H1 (cell line): ENCODE data around the gene LDB1. TPM values are rescaled to one million over a fixed set of nuclear protein-coding genes. Genes with fewer than 3 reads are reported as not detected.

Source experiments
- CTCF ChIA-PET: fragments of 300-600 bp; sonication (Branson Sonifier 250); formaldehyde crosslinking; loops from one replicate; lab custom pipeline; 2021; ENCODE audit not compliant: partially characterized antibody; lab: Charles Lee
- POLR2A ChIA-PET: fragments of 300-600 bp; sonication (Branson Sonifier 250); formaldehyde crosslinking; loops from one replicate; lab custom pipeline; 2021; ENCODE audit warnings: inconsistent platforms; ENCODE audit not compliant: partially characterized antibody; lab: Charles Lee
- DNase-seq, 2 experiments: peaks; one replicate each; pipeline versions ENCODE4 v3.0.0 to v3.0.0-alpha.2; 2010 to 2022; ENCODE audit warnings: low spot score in 2 of 2, low read depth in 1 of 2, mixed read lengths in 1 of 2
- FAIRE-seq: peaks from 2 replicates; lab custom pipeline; 2011; peaks lifted over from hg19 to GRCh38; lab: Jason Lieb, UNC
- H2AFZ ChIP-seq: 2 replicates; pipeline ENCODE4 v1.8.1; 2012; ENCODE audit warnings: low read length, inconsistent platforms
- H2AK5ac ChIP-seq: 2 replicates; pipeline ENCODE4 v1.6.1; 2013; ENCODE audit warnings: low read depth, low read length
- H2BK120ac ChIP-seq: replicated peaks from 2 replicates; pipeline ENCODE3; 2013; ENCODE audit warnings: low read depth, low read length, inconsistent platforms
- H2BK12ac ChIP-seq: 2 replicates; pipeline ENCODE4 v1.6.1; 2013; ENCODE audit warnings: low read depth, low read length
- H2BK15ac ChIP-seq: 2 replicates; pipeline ENCODE4 v1.6.1; 2013; ENCODE audit warnings: low read length
- H2BK20ac ChIP-seq: 2 replicates; pipeline ENCODE4 v1.6.1; 2013; ENCODE audit warnings: low read length
- H2BK5ac ChIP-seq: 2 replicates; pipeline ENCODE4 v1.6.1; 2013; ENCODE audit warnings: low read depth, low read length
- H3K14ac ChIP-seq: 2 replicates; pipeline ENCODE4 v1.6.1; 2013; ENCODE audit warnings: inconsistent platforms; ENCODE audit not compliant: insufficient read length
- H3K18ac ChIP-seq: 2 replicates; pipeline ENCODE4 v1.6.1; 2013; ENCODE audit warnings: low read length; ENCODE audit errors: extremely low read depth
- H3K23ac ChIP-seq: 2 replicates; pipeline ENCODE4 v1.6.1; 2013; ENCODE audit warnings: inconsistent platforms; ENCODE audit not compliant: insufficient read length
- H3K23me2 ChIP-seq: 2 replicates; pipeline ENCODE4 v1.6.1; 2013; ENCODE audit warnings: low read depth, low read length
- H3K27ac ChIP-seq: 2 replicates; pipeline ENCODE4 v1.6.1; 2011; ENCODE audit warnings: low read depth, low read length, inconsistent platforms
- H3K27me3 ChIP-seq, 4 experiments: replicated peaks in 1 of 4; 1 replicate in 1 of 4; 2 replicates in 3 of 4; pipeline versions ENCODE4 v1.6.1 to v1.8.1; 2011 to 2013; ENCODE audit warnings: low read length in 3 of 4, mild to moderate bottlenecking in 3 of 4, inconsistent platforms in 2 of 4, mixed read lengths in 2 of 4, moderate library complexity in 1 of 4; ENCODE audit not compliant: control insufficient read depth in 3 of 4, insufficient read depth in 3 of 4; ENCODE audit errors: extremely low read depth in 1 of 4
- H3K36me3 ChIP-seq, 4 experiments: 2 replicates each; pipeline versions ENCODE4 v1.6.1 to v1.8.1; 2011 to 2013; ENCODE audit warnings: mild to moderate bottlenecking in 4 of 4, low read length in 3 of 4, moderate library complexity in 2 of 4, control low read depth in 1 of 4, inconsistent platforms in 1 of 4; ENCODE audit not compliant: insufficient read depth in 4 of 4, control insufficient read depth in 2 of 4
- H3K4ac ChIP-seq: replicated peaks from 2 replicates; pipeline ENCODE3; 2013; ENCODE audit warnings: low read length, low read depth, mixed read lengths, inconsistent platforms; ENCODE audit not compliant: insufficient read length
- H3K4me1 ChIP-seq, 4 experiments: replicated peaks in 1 of 4; 1 replicate in 1 of 4; 2 replicates in 3 of 4; pipeline versions ENCODE4 v1.6.1 to v1.8.1; 2011 to 2013; ENCODE audit warnings: low read length in 3 of 4, inconsistent platforms in 2 of 4, mixed read lengths in 1 of 4; ENCODE audit not compliant: insufficient read depth in 4 of 4, control insufficient read depth in 3 of 4
- H3K4me2 ChIP-seq, 2 experiments: 2 replicates each; pipeline versions ENCODE4 v1.6.1 to v1.8.1; 2011 to 2013; ENCODE audit warnings: low read depth in 2 of 2, low read length in 2 of 2, control low read depth in 1 of 2, inconsistent platforms in 1 of 2, mild to moderate bottlenecking in 1 of 2; ENCODE audit not compliant: insufficient read depth in 1 of 2
- H3K4me3 ChIP-seq, 4 experiments: fragments of 200-600, 300-600 bp in 1 of 4; sonication (generic), shearing (Covaris generic), sonication (Bioruptor Twin) in 1 of 4; 2 replicates each; pipeline versions ENCODE4 v1.5.1 to v1.8.1; 2011 to 2016; ENCODE audit warnings: low read length in 4 of 4, low read depth in 3 of 4, control low read depth in 2 of 4, inconsistent platforms in 2 of 4, mild to moderate bottlenecking in 2 of 4, mixed read lengths in 1 of 4, moderate library complexity in 1 of 4; ENCODE audit not compliant: insufficient read depth in 2 of 4; ENCODE audit errors: extremely low read depth in 1 of 4
- H3K56ac ChIP-seq: replicated peaks from 2 replicates; pipeline ENCODE3; 2013; ENCODE audit warnings: low read depth, mild to moderate bottlenecking, mixed read lengths, low read length, inconsistent platforms; ENCODE audit not compliant: insufficient read length
- H3K79me1 ChIP-seq: 2 replicates; pipeline ENCODE4 v1.6.1; 2013; ENCODE audit warnings: low read depth, low read length, control low read depth
- H3K79me2 ChIP-seq, 2 experiments: 2 replicates each; pipeline versions ENCODE4 v1.6.1 to v1.8.1; 2012 to 2013; ENCODE audit warnings: low read length in 2 of 2, mild to moderate bottlenecking in 2 of 2, inconsistent platforms in 1 of 2; ENCODE audit not compliant: insufficient read depth in 2 of 2, control insufficient read depth in 1 of 2
- H3K9ac ChIP-seq, 4 experiments: replicated peaks in 1 of 4; 1 replicate in 1 of 4; 2 replicates in 3 of 4; pipeline versions ENCODE4 v1.6.1 to v1.8.1; 2011 to 2013; ENCODE audit warnings: low read depth in 3 of 4, low read length in 3 of 4, control low read depth in 2 of 4, mild to moderate bottlenecking in 2 of 4, moderate library complexity in 2 of 4, inconsistent platforms in 1 of 4; ENCODE audit errors: extremely low read depth in 1 of 4
- H3K9me3 ChIP-seq, 2 experiments: 2 replicates each; pipeline versions ENCODE4 v1.6.1 to v1.8.1; 2012 to 2013; ENCODE audit warnings: mild to moderate bottlenecking in 2 of 2, moderate library complexity in 2 of 2, control low read depth in 1 of 2, inconsistent platforms in 1 of 2, low read depth in 1 of 2, low read length in 1 of 2, mixed read lengths in 1 of 2; ENCODE audit not compliant: insufficient read depth in 2 of 2
- H4K20me1 ChIP-seq, 2 experiments: replicated peaks in 1 of 2; 2 replicates each; pipeline versions ENCODE3 to v1.8.1; 2011 to 2013; ENCODE audit warnings: inconsistent platforms in 2 of 2, low read length in 2 of 2, mild to moderate bottlenecking in 1 of 2; ENCODE audit not compliant: insufficient read depth in 2 of 2, control insufficient read depth in 1 of 2
- H4K5ac ChIP-seq: 2 replicates; pipeline ENCODE4 v1.6.1; 2013; ENCODE audit warnings: low read length, low read depth, mixed read lengths, inconsistent platforms; ENCODE audit not compliant: insufficient read length
- H4K8ac ChIP-seq: 2 replicates; pipeline ENCODE4 v1.8.0; 2013; ENCODE audit warnings: mild to moderate bottlenecking, moderate library complexity, low read length, inconsistent platforms; ENCODE audit not compliant: insufficient read depth; ENCODE audit errors: extremely low read depth
- H4K91ac ChIP-seq: replicated peaks from 2 replicates; pipeline ENCODE3; 2013; ENCODE audit warnings: low read length, mixed read lengths, inconsistent platforms; ENCODE audit not compliant: insufficient read length
- HDAC2 ChIP-seq, 2 experiments: fragments of 300-600 bp in 1 of 2; sonication (generic) in 1 of 2; IDR thresholded peaks; 2 replicates each; pipeline ENCODE4 v1.6.1; 2011 to 2012; ENCODE audit warnings: low read depth in 2 of 2, low read length in 2 of 2, mild to moderate bottlenecking in 2 of 2, moderate library complexity in 2 of 2, borderline replicate concordance in 1 of 2, inconsistent platforms in 1 of 2
- YY1 ChIP-seq: IDR thresholded peaks from 2 replicates; pipeline ENCODE4 v1.6.1; 2011; ENCODE audit warnings: low read depth, mild to moderate bottlenecking, low read length
- WGBS, 2 experiments: shearing (Covaris generic) in 1 of 2; methylation state at CpG; one replicate each; pipeline versions ENCODE4 v1.1.6 to v1.1.7; 2013 to 2015; ENCODE audit warnings: low lambda C conversion rate in 2 of 2, mixed read lengths in 2 of 2, inconsistent platforms in 1 of 2, low coverage in 1 of 2, missing lambda C conversion rate in 1 of 2; ENCODE audit not compliant: insufficient replicate concordance in 2 of 2, insufficient coverage in 1 of 2, insufficient read length in 1 of 2; ENCODE audit errors: extremely low coverage in 1 of 2, missing lambda C conversion rate in 1 of 2; 5-methylcytosine and 5-hydroxymethylcytosine counted together
- polyA plus RNA-seq, 7 experiments: library from polyadenylated mRNA; depleted of rRNA in 3 of 7; stranded (reverse) in 5 of 7; unstranded in 2 of 7; fragments of >200 nt in 5 of 7; fragments of 200-250 nt in 2 of 7; gene quantifications; 1 replicate in 5 of 7; 2 replicates in 1 of 7; 4 replicates in 1 of 7; pipeline versions ENCODE4 v1.2.1 to v1.2.3, GENCODE V29; 2011 to 2013; ENCODE audit warnings: missing spikeins in 2 of 7, mixed read lengths in 2 of 7
- total RNA-seq: library from RNA; stranded (reverse); fragmentation: NEBNext Ultra II Directional; extraction: Animal tissue kit (Norgen Biotek cat#: 25700); gene quantifications from 2 replicates; pipeline ENCODE4 v1.2.1, GENCODE V29; 2021

Gene LDB1
- total and polyA plus RNA-seq, 2 of the 8 experiments (the other 6 are each of a cell fraction or from before 2014, with no cell fraction given) = 88.4 to 138 TPM

GRCh38 chr10:102083541-102083940 lies 36.6 kb downstream of the LDB1 start:
- no peak overlapping the region for H4K91ac ChIP-seq
- H2AFZ ChIP-seq = no peak overlapping the region
- H3K4me2 ChIP-seq = no peak overlapping the region
- H3K36me3 ChIP-seq = no peaks in the 10 kb centered on the region
- H3K79me1 ChIP-seq = no peaks in the 10 kb centered on the region
- H3K9ac ChIP-seq = no peak overlapping the region
- H3K27me3 ChIP-seq = no peaks in the 10 kb centered on the region
- H3K9me3 ChIP-seq = no peaks in the 10 kb centered on the region
- no peak overlapping the region for H3K18ac ChIP-seq
- FAIRE-seq (no peak), DNase-seq (no peak)
- H2BK120ac ChIP-seq = no peak overlapping the region
- H3K79me2 ChIP-seq = no peaks in the 10 kb centered on the region
- no peak overlapping the region for H2BK15ac ChIP-seq
- H3K27ac ChIP-seq = no peak overlapping the region
- WGBS, 2 experiments = 91% methylated on average over 3 of the region's 3 CpGs; no CpG with 5 or more reads in 1 of the 2 experiments
- no peak overlapping the region for H4K8ac ChIP-seq
- H2BK5ac ChIP-seq = no peak overlapping the region
- H3K14ac ChIP-seq = no peak overlapping the region
- no peak overlapping the region for H4K5ac ChIP-seq
- H3K4me3 ChIP-seq = no peak overlapping the region
- H4K20me1 ChIP-seq = no peaks in the 10 kb centered on the region
- H3K23me2 ChIP-seq = no peaks in the 10 kb centered on the region
- TF ChIP-seq YY1 (no peak), HDAC2 (IDR thresholded peaks at IDR 0.05; ENCODE audit: borderline replicate concordance in 1 of 2, low read depth in 2 of 2, low read length in 2 of 2) (no peak)
- H3K23ac ChIP-seq = no peak overlapping the region
- H3K56ac ChIP-seq = no peak overlapping the region
- no peak overlapping the region for H2BK20ac ChIP-seq
- H3K4me1 ChIP-seq = no peaks in the 10 kb centered on the region
- H2BK12ac ChIP-seq = no peak overlapping the region
- H3K4ac ChIP-seq = no peak overlapping the region
- POLR2A ChIA-PET = interaction anchor here (0.5 to 1.4 kb wide), 6 partner anchors 8 to 119 kb away, joined by 3 to 6 read pairs (median 3); no protein-coding TSS in a partner anchor
- CTCF ChIA-PET = interaction anchor here (0.7 to 4.7 kb wide), 3 partner anchors 14 to 242 kb away, joined by 3 to 72 read pairs (median 4); no protein-coding TSS in a partner anchor
- no peak overlapping the region for H2AK5ac ChIP-seq
